ENCODE data around the gene GMPPA. TPM values are rescaled to one million over a fixed set of nuclear protein-coding genes. Genes with fewer than 3 reads are reported as not detected.

The GMPPA gene
- total RNA-seq, 1 donor, result 66.3 TPM

DNA sequence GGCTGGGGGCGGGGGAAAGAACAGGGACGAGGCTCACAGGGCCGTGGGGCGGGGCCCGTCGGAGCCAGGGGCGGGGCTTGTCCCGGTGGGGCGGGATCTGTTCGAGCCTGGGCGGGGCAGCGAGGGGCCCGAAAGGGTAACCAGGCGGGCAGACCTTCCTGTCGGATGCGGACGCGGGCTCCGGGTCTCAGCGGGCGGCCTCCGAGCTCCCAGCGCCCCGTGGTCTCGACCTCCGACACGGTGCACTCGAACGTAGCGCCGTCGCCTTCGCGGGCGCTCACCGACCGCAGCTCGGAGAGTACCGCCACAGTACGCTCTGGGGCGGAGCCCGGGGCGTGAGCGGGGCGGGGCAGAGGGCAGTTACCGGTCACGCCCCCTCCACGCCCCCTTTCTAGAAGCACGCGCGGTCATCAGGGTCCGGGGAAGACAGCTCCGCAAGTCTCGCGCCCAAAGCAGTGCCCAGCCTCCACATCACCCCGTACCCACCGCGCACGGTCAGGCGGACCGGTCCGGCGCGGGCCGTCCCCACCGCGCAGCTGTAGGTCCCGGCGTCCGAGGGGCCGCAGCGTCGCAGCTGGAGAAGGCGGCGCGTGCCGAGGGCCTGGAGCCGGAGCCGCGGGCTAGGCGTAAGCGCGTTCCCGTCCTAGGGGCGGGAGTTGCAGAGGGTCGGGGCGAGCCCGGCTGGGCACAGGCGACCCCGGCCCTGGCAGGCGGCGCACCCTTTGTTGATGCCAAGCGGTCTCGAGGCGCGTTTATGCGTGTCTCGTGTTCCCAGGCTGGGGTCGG lies 53.9 kb downstream of the GMPPA start:
- TF ChIP-seq, protein P1, sequence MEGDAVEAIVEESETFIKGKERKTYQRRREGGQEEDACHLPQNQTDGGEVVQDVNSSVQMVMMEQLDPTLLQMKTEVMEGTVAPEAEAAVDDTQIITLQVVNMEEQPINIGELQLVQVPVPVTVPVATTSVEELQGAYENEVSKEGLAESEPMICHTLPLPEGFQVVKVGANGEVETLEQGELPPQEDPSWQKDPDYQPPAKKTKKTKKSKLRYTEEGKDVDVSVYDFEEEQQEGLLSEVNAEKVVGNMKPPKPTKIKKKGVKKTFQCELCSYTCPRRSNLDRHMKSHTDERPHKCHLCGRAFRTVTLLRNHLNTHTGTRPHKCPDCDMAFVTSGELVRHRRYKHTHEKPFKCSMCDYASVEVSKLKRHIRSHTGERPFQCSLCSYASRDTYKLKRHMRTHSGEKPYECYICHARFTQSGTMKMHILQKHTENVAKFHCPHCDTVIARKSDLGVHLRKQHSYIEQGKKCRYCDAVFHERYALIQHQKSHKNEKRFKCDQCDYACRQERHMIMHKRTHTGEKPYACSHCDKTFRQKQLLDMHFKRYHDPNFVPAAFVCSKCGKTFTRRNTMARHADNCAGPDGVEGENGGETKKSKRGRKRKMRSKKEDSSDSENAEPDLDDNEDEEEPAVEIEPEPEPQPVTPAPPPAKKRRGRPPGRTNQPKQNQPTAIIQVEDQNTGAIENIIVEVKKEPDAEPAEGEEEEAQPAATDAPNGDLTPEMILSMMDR (IDR thresholded peaks at IDR 0.05; ENCODE audit: insufficient read depth, low read length), result no peak
- H3K4me3 ChIP-seq (ENCODE audit: low read depth, low read length), result peak overlapping the region; percentile 71
- peak; percentile 70 for DNase-seq (ENCODE audit: low read depth)

DNA sequence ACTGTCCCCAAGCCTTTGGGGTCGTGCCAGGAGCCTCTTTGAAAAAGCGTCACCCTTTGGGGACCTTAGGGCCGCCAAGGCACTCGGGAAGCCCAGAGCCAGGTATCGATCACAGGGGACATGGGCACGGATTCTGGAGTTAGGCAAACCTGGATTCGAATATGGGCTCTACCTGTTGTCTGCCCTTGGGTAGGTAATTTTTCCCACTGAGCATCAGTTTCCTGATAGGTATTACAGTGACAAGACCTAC lies 54.4 kb downstream of the GMPPA start:
- H3K4me3 ChIP-seq (ENCODE audit: low read depth, low read length), result peak overlapping the region; percentile 71
- DNase-seq (ENCODE audit: low read depth), result no peak
- TF ChIP-seq, protein P1 (IDR thresholded peaks at IDR 0.05; ENCODE audit: insufficient read depth, low read length), result no peak

DNA sequence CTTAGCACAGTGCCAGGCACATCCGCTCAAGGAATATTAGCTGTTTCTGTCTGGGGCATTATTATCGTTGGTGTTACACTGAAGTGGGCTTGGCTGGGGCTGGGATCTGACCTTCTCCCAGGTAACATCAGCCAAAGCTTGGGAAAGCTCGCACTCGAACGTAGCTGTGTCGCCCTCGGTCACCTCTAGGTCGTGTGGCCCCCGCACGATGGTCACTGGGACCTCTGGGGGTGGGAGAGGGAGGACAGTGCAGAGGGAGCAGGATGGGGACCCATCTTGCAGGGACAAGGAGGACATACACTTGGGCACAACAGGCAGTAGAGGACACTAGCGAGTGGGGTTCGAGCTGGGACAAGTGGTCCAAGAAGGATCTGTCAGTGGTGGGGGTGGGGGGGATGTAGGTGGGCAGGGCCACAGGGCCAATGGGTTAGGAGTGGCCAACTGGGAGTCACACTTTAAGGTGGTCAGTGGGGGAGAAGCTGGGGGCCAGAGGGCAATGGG lies 54.8 kb downstream of the GMPPA start:
- TF ChIP-seq, protein P1 (IDR thresholded peaks at IDR 0.05; ENCODE audit: insufficient read depth, low read length), result no peak
- DNase-seq (ENCODE audit: low read depth), result no peak
- H3K4me3 ChIP-seq (ENCODE audit: low read depth, low read length), result no peak overlapping the region

DNA sequence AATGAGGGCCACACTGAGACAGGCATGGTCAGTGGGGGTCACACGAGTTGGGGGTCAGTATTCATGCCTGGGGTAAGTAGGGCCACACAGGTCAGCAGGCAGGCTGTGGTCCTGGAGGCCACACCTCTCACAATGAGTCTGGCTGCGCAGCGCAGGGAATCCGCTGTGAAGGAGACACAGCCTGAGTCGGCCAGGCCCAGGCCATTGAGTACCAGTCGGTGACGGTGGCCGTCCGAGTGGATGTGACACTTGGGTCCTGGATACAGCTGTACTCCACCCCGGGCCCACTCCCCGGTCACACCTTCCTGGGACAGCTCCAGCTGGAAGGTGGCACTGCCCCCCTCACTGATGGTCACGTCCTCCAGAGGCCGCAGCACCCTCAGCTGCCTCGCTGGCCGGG lies 55.7 kb downstream of the GMPPA start:
- DNase-seq (ENCODE audit: low read depth), result no peak
- H3K4me3 ChIP-seq (ENCODE audit: low read depth, low read length), result no peak overlapping the region
- TF ChIP-seq, protein P1 (IDR thresholded peaks at IDR 0.05; ENCODE audit: insufficient read depth, low read length), result no peak

DNA sequence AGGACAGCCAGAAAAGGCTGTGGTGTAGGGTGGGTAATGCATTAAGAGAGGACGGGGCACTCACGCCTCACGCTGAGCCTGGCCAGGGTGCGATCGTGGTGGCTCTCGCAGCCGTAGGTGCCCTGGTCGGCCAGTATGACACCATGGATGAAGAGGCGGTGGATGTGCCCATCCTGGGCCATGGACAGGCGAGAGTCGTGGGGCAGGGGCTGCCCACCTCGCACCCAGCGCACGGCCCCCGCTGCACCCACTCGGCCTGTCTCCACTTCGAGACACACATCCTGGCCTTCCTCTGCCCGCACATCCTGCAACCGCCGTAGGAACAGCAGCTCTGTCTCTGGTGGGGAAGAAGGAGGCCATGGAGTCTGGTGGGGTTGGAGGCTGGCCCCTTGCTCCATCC lies 57.3 kb downstream of the GMPPA start:
- DNase-seq (ENCODE audit: low read depth), result no peak
- TF ChIP-seq, protein P1 (IDR thresholded peaks at IDR 0.05; ENCODE audit: insufficient read depth, low read length), result no peak
- no peak overlapping the region for H3K4me3 ChIP-seq (ENCODE audit: low read depth, low read length)

DNA sequence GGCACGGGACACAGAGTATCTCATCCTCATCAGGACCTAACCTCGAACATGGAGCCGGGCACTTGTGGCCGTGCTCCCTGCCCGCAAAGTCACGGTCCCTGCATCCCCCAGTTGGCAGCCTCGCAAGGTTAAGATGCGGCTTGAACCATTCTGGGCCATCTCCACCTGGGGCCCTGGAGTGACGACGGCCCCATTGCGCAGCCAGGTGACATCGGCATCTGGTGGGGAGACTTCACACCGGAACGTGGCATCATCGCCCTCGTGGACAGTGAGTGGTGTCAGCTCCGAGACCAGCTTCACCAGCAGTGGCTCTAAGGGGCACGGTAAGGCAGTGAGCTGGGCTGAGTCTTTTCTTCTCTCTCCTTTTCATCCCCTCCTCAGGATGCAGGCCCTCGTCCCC lies 57.7 kb downstream of the GMPPA start:
- H3K4me3 ChIP-seq (ENCODE audit: low read depth, low read length), result no peak overlapping the region
- TF ChIP-seq, protein P1 (IDR thresholded peaks at IDR 0.05; ENCODE audit: insufficient read depth, low read length), result no peak

More for the DNA sequence above, 57.7 kb downstream of the GMPPA start:
- DNase-seq (ENCODE audit: low read depth), result no peak

Small RNAs within 50 kb of the gene (small RNA-seq; reads per million reads assigned to genes)
- gene MIR3132, result not detected

Other genes with a start within 250 kb of the GMPPA start
- gene TUBA4B, start 245.6 kb upstream of the GMPPA start, total RNA-seq (ENCODE audit: low replicate concordance), result not detected in 2 replicates
- 9.7 and 25.6 TPM in 2 replicates for gene TUBA4A, start 245.0 kb upstream of the GMPPA start, total RNA-seq (ENCODE audit: low replicate concordance)
- 28.0 and 41.7 TPM in 2 replicates for gene DNAJB2, start 219.5 kb upstream of the GMPPA start, total RNA-seq (ENCODE audit: low replicate concordance)
- gene PTPRN, start 189.5 kb upstream of the GMPPA start, total RNA-seq (ENCODE audit: low replicate concordance), result 0.36 and 1.8 TPM in 2 replicates
- gene RESP18, start 166.1 kb upstream of the GMPPA start, total RNA-seq (ENCODE audit: low replicate concordance), result not detected in 2 replicates
- gene DNPEP, start 111.0 kb upstream of the GMPPA start, total RNA-seq (ENCODE audit: low replicate concordance), result 33.2 and 55.0 TPM in 2 replicates
- gene DES, start 80.5 kb upstream of the GMPPA start, total RNA-seq (ENCODE audit: low replicate concordance), result 3.3 and 4.7 TPM in 2 replicates
- gene SPEG, start 64.0 kb upstream of the GMPPA start, total RNA-seq (ENCODE audit: low replicate concordance), result 22.7 and 36.1 TPM in 2 replicates
- not detected in 2 replicates for gene ASIC4, start 15.6 kb downstream of the GMPPA start, total RNA-seq (ENCODE audit: low replicate concordance)
- 62.4 and 271 TPM in 2 replicates for gene CHPF, start 44.9 kb downstream of the GMPPA start, total RNA-seq (ENCODE audit: low replicate concordance)
- 1.1 and 2.8 TPM in 2 replicates for gene TMEM198, start 45.1 kb downstream of the GMPPA start, total RNA-seq (ENCODE audit: low replicate concordance)
- 39.2 and 90.4 TPM in 2 replicates for gene OBSL1, start 72.6 kb downstream of the GMPPA start, total RNA-seq (ENCODE audit: low replicate concordance)
- 0.18 and 2.0 TPM in 2 replicates for gene INHA, start 73.4 kb downstream of the GMPPA start, total RNA-seq (ENCODE audit: low replicate concordance)
- 11.7 and 12.3 TPM in 2 replicates for gene STK11IP, start 99.0 kb downstream of the GMPPA start, total RNA-seq (ENCODE audit: low replicate concordance)
- 2.5 and 14.7 TPM in 2 replicates for gene SLC4A3, start 128.7 kb downstream of the GMPPA start, total RNA-seq (ENCODE audit: low replicate concordance)